GM12878 (cell line): ENCODE measurements around the gene ORAI3. TPM values are rescaled to one million over a fixed set of nuclear protein-coding genes. Genes with fewer than 3 reads are reported as not detected.
A peak's percentile ranks its signal among the peaks of the same experiment; 100 is the strongest.

Source experiments
- BACH1 ChIP-seq: fragments of 450-650 bp; IDR thresholded peaks from 2 replicates; pipeline ENCODE4 v1.6.1; 2017; ENCODE audit warnings: mild to moderate bottlenecking, borderline replicate concordance
- CBFB ChIP-seq: IDR thresholded peaks from 2 replicates; pipeline ENCODE4 v1.6.1; 2016; ENCODE audit warnings: antibody characterized with exemption, low read depth
- CHD4 ChIP-seq: fragments of 200-600 bp; sonication (generic); IDR thresholded peaks from 2 replicates; pipeline ENCODE4 v1.6.1; 2016; ENCODE audit warnings: mild to moderate bottlenecking
- CTCF ChIP-seq, 3 experiments: IDR thresholded peaks in 2 of 3; conservative IDR thresholded peaks in 1 of 3; 2 replicates each; pipeline ENCODE4 v1.5.1; 2011; ENCODE audit warnings: low read depth in 3 of 3, low read length in 3 of 3, mild to moderate bottlenecking in 3 of 3, control low read depth in 2 of 3, moderate library complexity in 2 of 3, inconsistent platforms in 1 of 3, mixed read lengths in 1 of 3; ENCODE audit not compliant: control insufficient read depth in 2 of 3, insufficient read depth in 1 of 3; ENCODE audit errors: extremely low read depth in 1 of 3
- EGR1 ChIP-seq, 2 experiments: IDR thresholded peaks; 1 replicate in 1 of 2; 2 replicates in 1 of 2; pipeline ENCODE4 v1.6.1; 2011 to 2012; ENCODE audit warnings: low read depth in 2 of 2, low read length in 2 of 2, borderline replicate concordance in 1 of 2, mild to moderate bottlenecking in 1 of 2, moderate library complexity in 1 of 2
- ESRRA ChIP-seq: IDR thresholded peaks from 2 replicates; pipeline ENCODE4 v1.6.1; 2012; ENCODE audit warnings: mild to moderate bottlenecking, low read length, improper control_type of control experiment
- EZH2 ChIP-seq: IDR thresholded peaks from 2 replicates; pipeline ENCODE4 v1.6.1; 2012; ENCODE audit warnings: low read depth, mild to moderate bottlenecking, control low read depth, inconsistent platforms, low read length, borderline replicate concordance; ENCODE audit not compliant: control insufficient read depth
- FOS ChIP-seq: IDR thresholded peaks from 3 replicates; pipeline ENCODE4 v1.6.1; 2011; ENCODE audit warnings: borderline replicate concordance; ENCODE audit not compliant: insufficient read length; ENCODE audit errors: extremely low read depth
- IKZF2 ChIP-seq, 2 experiments: fragments of 450-650 bp; IDR thresholded peaks; 2 replicates each; pipeline ENCODE4 v1.6.1; 2017; ENCODE audit warnings: mild to moderate bottlenecking in 2 of 2, moderate library complexity in 2 of 2
- MYC ChIP-seq: IDR thresholded peaks from 2 replicates; pipeline ENCODE4 v1.6.1; 2011; ENCODE audit warnings: mild to moderate bottlenecking, low read length, moderate library complexity, inconsistent platforms; ENCODE audit not compliant: insufficient read depth, insufficient replicate concordance, insufficient read length, severe bottlenecking
- PBX3 ChIP-seq: IDR thresholded peaks from 2 replicates; pipeline ENCODE4 v1.6.1; 2011; ENCODE audit warnings: mild to moderate bottlenecking, low read depth, low read length, moderate library complexity; ENCODE audit not compliant: insufficient replicate concordance
- PML ChIP-seq: IDR thresholded peaks from 2 replicates; pipeline ENCODE4 v1.6.1; 2012; ENCODE audit warnings: low read length, inconsistent platforms
- POLR2A ChIP-seq: IDR thresholded peaks from 2 replicates; pipeline ENCODE4 v1.6.1; 2011; ENCODE audit warnings: low read depth, mild to moderate bottlenecking, low read length
- POU2F2 ChIP-seq: IDR thresholded peaks from 3 replicates; pipeline ENCODE4 v1.6.1; 2011; ENCODE audit warnings: low read depth, mild to moderate bottlenecking, low read length, borderline replicate concordance
- RUNX3 ChIP-seq: IDR thresholded peaks from 2 replicates; pipeline ENCODE4 v1.6.1; 2012; ENCODE audit warnings: low read length, inconsistent platforms
- SKIL ChIP-seq: fragments of 450-650 bp; IDR thresholded peaks from 2 replicates; pipeline ENCODE4 v1.6.1; 2017; ENCODE audit warnings: mild to moderate bottlenecking, low read depth, inconsistent platforms; ENCODE audit not compliant: poor library complexity, severe bottlenecking
- SMAD5 ChIP-seq: IDR thresholded peaks from 2 replicates; pipeline ENCODE4 v1.6.1; 2016; ENCODE audit warnings: antibody characterized with exemption, low read depth
- SPI1 ChIP-seq: IDR thresholded peaks from 2 replicates; pipeline ENCODE4 v1.6.1; 2011; ENCODE audit warnings: low read depth, mild to moderate bottlenecking, low read length, moderate library complexity, borderline replicate concordance; ENCODE audit not compliant: insufficient read depth
- SREBF1 ChIP-seq: IDR thresholded peaks from 2 replicates; pipeline ENCODE4 v1.6.1; 2012; ENCODE audit warnings: mild to moderate bottlenecking, low read length
- SREBF2 ChIP-seq: IDR thresholded peaks from 2 replicates; pipeline ENCODE4 v1.6.1; 2012; ENCODE audit warnings: mild to moderate bottlenecking, low read length
- TAF1 ChIP-seq: IDR thresholded peaks from 2 replicates; pipeline ENCODE4 v1.6.1; 2011; ENCODE audit warnings: mild to moderate bottlenecking, low read depth, low read length, borderline replicate concordance
- TCF7 ChIP-seq: IDR thresholded peaks from 2 replicates; pipeline ENCODE4 v1.6.1; 2014; ENCODE audit warnings: antibody characterized with exemption, borderline replicate concordance
- ZNF217 ChIP-seq: fragments of 450-650 bp; IDR thresholded peaks from 2 replicates; pipeline ENCODE4 v1.6.1; 2017; ENCODE audit warnings: antibody characterized with exemption, mild to moderate bottlenecking
- ZNF622 ChIP-seq: fragments of 450-650 bp; IDR thresholded peaks from 2 replicates; pipeline ENCODE4 v1.6.1; 2017; ENCODE audit warnings: mild to moderate bottlenecking, inconsistent platforms
- polyA plus RNA-seq, 11 experiments: library from polyadenylated mRNA; depleted of rRNA in 4 of 11; unstranded in 6 of 11; stranded (reverse) in 5 of 11; fragments of >200 nt; fragmentation: Nextera tagmentation in 4 of 11; fragmentation: Illumina TruSeq in 1 of 11; extraction: Ambion mirVana in 4 of 11; extraction: Trizol in 1 of 11; gene quantifications; 1 replicate in 1 of 11; 2 replicates in 10 of 11; pipeline versions ENCODE4 v1.2.1 to v1.2.3, GENCODE V29; 2011 to 2016; ENCODE audit warnings: inconsistent platforms in 2 of 11, missing spikeins in 2 of 11, low read depth in 1 of 11
- total RNA-seq, 4 experiments: library from RNA; depleted of rRNA in 3 of 4; stranded (reverse); fragments of >200 nt in 3 of 4; fragmentation: Illumina TruSeq in 1 of 4; extraction: Trizol in 1 of 4; gene quantifications; 2 replicates each; pipeline versions ENCODE4 v1.2.1 to v1.2.3, GENCODE V29; 2013 to 2021

ORAI3 gene
- total and polyA plus RNA-seq, 10 of the 15 experiments (the other 5 are each of a cell fraction or from before 2014, with no cell fraction given): 3.4 to 21.9 (median 16.2) TPM

- TF ChIP-seq PBX3 (no peak), RUNX3 (peak; percentile 31), EZH2 (no peak), TCF7 (no peak), CBFB (0 out of 2 replicates have a peak, but pooled peaks have one; percentile 11), SMAD5 (no peak), ESRRA (0 out of 2 replicates have a peak, but pooled peaks have one; percentile 45), CHD4 (no peak), FOS (no peak), PML (peak; percentile 68; the same call in 1 of the 2 replicates), POLR2A (peak; percentile 42; the same call in 1 of the 2 replicates), EGR1 (IDR thresholded peaks at IDR 0.05; ENCODE audit: borderline replicate concordance in 1 of 2, low read depth in 2 of 2, low read length in 2 of 2) (0 out of 3 replicates have a peak, but pooled peaks of 1 of the 2 experiments have one; percentile 21), MYC (peak; percentile 32), TAF1 (peak; percentile 41; the same call in 1 of the 2 replicates), SREBF1 (no peak), SREBF2 (no peak), ZNF622 (no peak), POU2F2 (no peak), SPI1 (no peak), IKZF2 (IDR thresholded peaks at IDR 0.05) (no peak; a peak in 2 of 4 replicates), SKIL (peak; percentile 76), BACH1 (no peak), CTCF (IDR thresholded peaks at IDR 0.05 in 2 of 3, conservative IDR thresholded peaks at IDR 0.05 in 1 of 3; ENCODE audit: control insufficient read depth in 2 of 3, extremely low read depth in 1 of 3, insufficient read depth in 1 of 3, low read depth in 3 of 3, low read length in 3 of 3) (peak; percentile 18 to 30 (median 27); a peak in 5 of 6 replicates), ZNF217 (peak; percentile 82)
These were observed 8.0 kb downstream of the ORAI3 start (continued) for GRCh38 chr16:30956601-30957455.
